ENCODE data around the gene BAIAP2L2.
"Not testable (repeated sequence)": the region's sequence is repeated elsewhere in the genome, so short reads cannot be mapped to it uniquely, and the experiment has no call there.

BAIAP2L2 gene

DNA sequence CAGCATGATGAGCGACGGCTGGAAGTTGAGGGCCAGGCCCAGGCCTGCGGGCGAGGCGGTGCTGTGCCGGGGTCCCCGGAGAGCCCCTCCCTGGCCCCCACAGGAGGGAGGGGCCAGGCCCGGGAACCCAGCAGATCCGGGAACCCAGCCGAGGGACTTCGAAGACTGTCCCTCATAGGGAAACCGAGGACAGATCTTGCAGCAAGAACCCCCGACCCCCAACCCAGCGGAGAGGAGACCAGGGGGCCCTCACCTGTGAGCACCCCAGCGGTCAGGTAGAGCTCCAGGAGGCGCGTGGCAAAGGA, 28.9 kb downstream of the BAIAP2L2 start:
- DNase-seq (ENCODE audit: low read depth) = no peak

DNA sequence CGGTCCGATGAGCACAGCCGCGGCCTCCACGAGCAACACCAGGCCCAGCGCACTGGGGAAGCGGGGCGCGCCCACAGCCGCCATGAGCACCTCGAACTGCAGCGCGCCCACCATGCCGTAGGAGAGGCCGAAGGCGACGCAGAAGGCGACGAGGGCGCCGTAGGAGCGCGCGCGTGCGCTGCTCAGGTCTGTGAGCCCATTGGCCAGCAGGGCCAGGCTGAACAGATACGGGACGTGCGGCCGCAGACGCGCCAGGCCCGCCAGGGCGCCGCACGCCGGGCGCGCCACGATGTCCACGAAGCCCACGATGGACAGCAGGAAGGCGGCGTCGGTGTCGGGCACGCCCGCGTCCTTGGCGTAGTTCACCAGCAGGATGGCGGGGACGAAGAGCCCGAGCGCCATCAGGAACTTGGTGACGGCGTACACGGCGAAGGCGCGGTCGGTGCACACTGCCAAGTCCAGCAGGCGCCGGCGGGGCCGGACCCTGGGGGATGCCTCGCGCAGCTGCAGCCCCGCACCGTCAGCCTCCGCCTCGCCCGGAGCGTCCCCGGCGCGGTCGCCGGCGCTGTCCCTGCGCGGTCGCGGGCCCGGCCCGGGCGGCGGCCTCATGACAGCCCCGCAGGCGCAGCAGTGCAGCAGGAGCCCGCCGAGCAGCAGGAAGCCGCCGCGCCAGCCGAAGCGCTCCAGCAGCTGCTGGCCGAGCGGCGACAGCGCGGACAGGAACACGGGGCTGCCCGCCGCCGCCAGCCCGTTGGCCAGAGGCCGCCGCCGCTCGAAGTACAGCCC, 29.4 kb downstream of the BAIAP2L2 start:
- no peak for DNase-seq (ENCODE audit: low read depth)

DNA sequence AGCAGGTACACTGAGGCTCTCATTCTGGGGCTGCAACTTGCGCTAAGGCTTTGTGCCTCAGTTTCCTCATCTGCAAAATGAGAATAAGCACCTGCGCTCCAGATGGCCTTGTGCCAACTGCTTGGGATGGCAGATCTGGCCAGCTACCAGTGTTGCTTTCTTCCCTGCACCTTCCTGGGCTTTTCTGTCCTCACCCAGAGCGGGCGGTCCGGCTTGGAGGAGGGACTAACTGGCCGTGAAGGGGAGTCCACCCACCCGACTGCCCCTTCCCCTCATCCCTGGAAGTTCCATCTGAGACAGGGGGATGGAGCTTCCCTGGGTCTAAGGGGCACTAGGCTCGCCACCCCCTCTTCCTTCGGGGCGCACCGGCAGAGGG, 30.0 kb downstream of the BAIAP2L2 start:
- no peak for DNase-seq (ENCODE audit: low read depth)

DNA sequence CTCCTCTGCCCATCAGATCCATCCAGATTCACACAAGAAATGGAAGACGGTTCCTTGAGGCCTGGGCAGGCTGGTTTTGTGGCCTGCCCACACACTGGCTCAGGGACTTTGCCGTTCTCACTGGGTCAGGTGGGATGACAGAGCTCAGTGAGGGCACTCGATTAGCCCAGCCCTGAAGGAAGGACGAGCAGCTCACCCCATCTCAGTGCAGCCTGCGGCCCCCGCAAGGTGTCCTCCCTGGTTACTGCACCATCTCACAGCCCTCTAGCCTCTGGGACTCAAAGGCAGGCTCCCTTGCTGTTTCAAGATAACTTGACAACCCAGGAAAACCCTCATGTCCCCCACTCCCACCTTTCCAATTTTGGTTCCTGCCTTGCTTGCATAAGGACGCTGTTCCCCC, 30.7 kb downstream of the BAIAP2L2 start:
- no peak for DNase-seq (ENCODE audit: low read depth)

DNA sequence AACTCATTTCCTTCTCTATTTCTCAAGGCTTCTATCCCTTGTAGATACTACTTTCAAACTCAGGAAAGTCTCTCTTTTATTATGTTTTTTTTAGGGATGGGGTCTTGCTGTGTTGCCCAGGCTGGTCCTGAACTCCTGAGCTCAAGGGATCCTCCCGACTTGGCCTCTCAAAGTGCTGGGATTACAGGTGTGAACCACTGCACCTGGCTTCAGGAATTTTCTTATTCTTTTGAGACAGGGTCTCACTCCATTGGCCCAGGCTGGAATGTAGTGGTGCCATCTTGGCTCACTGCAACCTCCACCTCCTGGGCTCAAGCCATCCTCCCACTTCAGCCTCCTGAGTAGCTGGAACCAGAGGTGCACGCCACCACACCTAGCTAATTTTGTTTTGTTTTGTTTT, 31.3 kb downstream of the BAIAP2L2 start:
- not testable (repeated sequence) for DNase-seq (ENCODE audit: low read depth)

DNA sequence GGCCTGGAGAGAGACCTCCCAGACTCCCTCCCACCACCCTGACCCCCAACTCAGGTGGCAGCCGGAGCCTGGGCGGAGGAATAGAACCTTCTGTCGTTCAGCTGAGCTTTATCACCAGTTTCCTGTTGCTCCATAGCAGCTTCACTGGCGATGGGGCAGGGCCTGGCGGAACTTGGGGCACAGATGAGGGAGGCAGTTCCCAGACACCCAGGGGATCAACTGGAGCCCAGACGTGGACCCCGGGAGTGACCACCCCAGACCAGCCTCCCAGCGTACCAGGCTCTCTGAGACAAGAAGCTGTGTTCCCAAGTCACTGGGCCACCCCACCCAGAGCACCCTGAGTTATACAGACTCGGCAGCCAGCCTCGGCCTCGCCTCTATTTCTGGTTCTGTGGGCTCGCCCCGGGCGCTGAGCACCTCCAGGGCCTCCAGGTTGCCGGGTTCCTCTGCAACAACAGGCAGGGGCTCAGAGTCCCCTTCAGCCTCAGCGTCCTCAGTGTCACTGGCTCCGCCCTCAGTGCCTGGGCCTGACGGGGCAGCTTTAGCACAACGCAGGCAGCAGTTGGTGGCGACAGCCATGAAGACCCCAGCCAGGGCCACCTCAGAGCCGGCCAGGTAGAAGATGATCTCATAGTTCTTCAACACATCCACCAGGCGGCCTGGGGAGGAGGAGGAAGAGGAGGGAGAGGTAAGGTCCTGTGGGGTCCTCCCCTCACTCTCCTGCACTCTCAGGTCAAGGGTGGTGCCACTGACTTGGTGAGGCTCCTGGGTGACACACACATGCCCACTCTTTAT, 32.2 kb downstream of the BAIAP2L2 start:
- no peak for DNase-seq (ENCODE audit: low read depth)

DNA sequence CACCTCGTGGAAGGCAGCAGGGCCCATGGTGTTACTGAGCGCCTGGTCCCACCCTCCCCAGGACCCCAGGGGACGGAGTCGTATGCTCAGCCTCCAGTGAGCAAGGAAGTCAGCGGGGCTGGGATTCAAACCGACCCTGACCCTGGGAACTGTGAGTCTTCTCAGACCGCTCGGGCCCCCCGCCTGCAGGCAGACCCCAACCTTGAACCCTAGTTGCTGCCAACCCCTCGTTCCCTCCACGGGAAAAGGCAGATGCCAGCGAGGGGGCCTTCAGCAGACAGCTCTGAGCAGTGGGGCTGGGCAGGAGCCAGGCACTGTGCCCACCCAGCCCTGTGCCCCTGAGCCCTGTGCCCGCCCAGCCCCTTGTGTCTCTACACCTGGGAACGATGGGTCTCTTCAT, 32.9 kb downstream of the BAIAP2L2 start:
- no peak for DNase-seq (ENCODE audit: low read depth)

DNA sequence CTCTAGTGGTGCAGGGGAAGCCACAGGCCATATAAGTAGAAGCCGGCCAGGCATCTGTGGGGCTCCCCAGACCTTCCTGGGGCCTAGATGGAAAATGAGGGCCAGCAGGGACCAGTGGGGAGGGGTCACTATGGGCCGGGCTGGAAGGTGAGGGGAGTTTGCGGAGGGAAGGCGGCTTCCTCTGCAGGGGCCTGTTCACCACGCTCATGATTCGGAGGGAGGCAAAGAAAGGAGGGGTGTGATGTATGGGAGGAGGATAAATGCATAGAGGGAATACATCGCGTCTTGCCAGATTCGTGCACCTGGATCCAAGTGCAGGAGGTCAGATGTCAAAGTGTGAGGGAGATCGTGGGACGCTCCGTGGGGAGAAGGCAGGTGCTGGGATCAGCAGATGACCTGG, 33.4 kb downstream of the BAIAP2L2 start:
- no peak for DNase-seq (ENCODE audit: low read depth)

DNA sequence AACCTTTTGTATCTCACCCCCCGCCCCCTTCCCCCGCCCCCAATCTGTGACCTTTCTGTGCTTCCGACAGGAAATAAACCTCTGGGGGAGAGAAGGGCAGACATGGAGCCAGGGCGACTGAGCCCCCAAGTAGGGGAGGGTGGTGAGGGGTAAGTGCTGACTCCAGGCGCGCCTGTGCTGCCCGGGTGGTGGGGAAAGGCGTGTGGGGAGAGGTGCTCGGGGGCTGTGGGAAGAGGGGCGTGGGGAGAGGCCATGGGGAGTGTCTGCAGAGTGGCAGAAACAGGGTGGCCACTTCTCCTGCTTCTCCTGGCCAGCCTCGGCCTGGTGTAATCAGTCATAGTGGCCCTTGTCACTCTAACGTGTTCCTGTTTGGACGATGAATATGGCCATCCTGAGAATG, 34.5 kb downstream of the BAIAP2L2 start:
- DNase-seq (ENCODE audit: low read depth) = no peak

DNA sequence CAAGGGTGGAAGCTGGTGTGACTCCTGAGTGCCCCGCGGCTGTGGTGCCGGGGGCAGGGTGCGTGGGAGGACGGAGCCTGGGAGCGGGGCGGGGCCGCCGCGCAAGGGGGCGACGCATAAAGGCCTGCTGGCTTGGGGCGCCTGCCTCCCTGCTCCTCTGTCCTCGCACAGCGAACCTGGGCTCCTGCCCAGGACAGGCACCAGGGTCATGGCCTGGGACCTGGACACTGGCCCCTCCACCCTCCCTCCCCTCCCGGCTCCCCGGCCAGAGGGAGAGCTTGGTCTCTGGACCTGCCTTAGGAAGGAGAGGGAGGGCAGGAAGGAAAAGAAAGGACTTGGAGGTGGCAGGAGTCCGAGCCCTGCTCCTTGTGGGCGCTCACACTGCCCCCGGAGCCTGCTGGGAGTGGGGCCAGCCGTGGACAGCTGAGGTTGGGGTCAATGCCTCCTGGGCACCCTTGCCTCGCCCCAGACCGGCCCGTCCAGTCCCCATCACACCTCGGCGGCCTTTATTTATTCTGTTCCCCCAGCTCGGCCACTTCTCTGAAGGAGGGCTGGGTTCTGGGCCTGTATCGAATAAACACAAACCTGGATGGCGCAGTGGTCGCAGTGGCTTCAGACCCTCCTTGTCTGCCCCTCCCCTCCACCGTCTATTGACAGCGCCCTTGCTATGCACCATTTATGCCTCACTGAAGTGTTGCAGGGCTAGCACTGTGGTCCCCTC, 35.2 kb downstream of the BAIAP2L2 start:
- DNase-seq (ENCODE audit: low read depth) = no peak

DNA sequence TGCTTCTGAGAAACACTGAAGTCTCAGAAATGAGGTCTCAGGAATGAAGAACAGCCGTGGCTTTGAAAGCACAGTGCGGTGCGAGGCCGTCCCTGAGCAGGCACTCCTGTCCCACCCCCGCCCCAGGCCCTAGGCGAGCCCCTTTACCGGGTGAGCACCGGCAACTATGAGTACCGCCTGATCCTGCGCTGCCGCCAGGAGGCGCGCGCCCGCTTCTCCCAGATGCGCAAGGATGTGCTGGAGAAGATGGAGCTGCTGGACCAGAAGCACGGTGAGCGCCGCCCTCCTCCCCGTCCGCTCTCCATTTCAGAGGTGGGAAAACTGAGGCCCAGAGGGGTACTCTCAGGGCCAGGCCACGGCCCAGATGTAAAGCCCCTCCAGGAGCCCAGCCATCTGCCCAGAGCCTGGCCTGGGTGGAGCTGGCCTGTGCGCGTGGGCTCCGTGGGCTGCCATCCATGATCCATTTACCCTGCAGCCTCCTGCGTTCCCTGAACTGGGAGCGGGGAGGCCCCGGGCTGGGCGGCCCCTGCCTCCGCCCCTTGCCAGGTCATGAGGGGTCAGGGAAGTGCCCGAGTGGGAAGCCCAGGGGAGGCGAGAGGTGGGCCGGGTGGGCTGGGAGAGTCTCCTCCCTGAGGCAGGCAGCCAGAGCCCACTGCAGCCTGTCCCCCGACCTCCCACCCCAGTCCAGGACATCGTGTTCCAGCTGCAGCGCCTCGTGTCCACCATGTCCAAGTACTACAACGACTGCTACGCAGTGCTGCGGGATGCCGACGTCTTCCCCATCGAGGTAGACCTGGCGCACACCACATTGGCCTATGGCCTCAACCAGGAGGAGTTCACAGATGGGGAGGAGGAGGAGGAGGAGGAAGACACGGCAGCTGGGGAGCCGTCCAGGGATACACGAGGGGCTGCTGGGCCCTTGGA, 36.0 kb downstream of the BAIAP2L2 start:
- no peak for DNase-seq (ENCODE audit: low read depth)

DNA sequence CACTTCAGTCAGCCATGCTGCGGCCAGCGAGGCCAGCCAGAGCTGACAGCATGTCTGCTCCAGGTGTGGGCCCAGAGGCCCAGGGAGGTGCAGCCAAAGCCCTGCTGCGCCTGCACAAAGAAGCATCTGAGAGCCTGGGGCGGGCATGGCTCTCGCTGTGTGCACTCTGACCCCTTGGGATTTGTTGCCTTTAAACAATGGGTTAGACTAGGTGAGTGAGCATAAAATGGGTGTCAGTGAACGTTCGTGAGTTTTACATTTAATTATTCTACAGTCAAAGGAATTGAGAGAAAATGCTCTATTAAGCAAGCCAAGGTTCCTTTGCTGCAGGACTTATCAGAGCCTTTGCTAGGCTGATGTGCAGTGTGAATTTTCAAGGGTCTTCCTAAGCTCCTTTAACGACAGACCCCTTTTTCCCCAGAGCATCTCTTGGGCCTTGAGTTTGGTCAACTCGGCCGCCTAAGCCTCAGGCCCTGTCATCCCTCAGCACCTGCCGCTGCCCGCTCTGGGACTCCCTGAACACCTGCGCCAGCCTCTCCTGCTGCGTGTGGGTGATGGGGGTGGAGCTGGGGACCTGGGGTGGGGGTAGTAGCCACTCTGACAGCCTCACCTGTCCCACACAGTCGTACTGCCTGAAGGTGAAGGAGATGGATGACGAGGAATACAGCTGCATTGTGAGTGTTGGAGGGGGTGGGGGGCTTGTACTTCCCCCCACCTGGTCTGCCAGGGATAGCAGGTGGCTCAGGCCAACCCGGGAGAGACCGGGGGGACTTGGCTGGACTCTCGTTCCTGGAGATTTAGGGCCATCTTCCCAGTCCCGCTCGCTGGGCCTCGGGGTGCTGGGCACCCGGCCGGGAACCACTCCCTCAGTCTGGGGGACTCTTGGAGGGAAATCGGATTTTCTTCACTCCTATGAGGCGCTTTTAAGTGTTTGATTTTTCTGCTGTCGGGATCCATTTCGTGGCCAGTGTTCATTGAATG, 37.0 kb downstream of the BAIAP2L2 start:
- no peak for DNase-seq (ENCODE audit: low read depth)

DNA sequence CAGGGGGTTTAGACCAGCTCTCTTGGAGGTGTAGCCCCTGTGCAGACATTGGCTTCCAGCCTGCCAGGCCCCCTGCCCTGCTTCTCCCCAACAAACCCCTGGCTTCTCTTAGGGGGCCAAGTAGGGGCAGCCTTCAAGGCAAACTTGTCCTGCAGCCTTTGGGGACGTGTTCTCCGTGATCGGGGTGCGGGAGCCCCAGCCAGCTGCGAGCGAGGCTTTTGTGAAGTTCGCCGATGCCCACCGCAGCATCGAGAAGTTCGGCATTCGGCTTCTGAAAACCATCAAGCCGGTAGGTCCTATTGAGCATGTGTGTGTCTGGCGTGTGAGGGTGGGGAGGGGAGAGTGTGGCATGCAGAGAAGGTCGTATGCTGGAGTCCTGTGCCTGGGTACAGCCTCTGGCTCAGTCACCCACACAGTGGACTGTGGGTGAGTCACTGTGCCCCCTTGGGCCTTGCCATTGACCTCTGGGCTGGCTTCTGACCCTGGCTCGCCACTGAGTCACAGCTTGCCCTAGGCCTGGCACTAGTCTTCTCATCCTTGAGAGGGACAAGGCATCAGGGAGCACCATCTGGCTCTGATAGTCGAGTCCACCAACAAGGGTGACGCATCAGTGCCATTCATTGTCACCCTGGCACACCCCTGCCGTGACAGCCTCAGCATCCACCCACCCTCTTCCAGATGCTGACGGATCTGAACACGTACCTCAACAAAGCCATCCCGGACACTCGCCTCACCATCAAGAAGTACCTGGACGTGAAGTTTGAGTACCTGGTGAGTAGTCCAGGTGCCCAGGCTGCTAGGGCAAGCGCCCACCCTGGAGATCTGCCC, 37.9 kb downstream of the BAIAP2L2 start:
- no peak for DNase-seq (ENCODE audit: low read depth)

DNA sequence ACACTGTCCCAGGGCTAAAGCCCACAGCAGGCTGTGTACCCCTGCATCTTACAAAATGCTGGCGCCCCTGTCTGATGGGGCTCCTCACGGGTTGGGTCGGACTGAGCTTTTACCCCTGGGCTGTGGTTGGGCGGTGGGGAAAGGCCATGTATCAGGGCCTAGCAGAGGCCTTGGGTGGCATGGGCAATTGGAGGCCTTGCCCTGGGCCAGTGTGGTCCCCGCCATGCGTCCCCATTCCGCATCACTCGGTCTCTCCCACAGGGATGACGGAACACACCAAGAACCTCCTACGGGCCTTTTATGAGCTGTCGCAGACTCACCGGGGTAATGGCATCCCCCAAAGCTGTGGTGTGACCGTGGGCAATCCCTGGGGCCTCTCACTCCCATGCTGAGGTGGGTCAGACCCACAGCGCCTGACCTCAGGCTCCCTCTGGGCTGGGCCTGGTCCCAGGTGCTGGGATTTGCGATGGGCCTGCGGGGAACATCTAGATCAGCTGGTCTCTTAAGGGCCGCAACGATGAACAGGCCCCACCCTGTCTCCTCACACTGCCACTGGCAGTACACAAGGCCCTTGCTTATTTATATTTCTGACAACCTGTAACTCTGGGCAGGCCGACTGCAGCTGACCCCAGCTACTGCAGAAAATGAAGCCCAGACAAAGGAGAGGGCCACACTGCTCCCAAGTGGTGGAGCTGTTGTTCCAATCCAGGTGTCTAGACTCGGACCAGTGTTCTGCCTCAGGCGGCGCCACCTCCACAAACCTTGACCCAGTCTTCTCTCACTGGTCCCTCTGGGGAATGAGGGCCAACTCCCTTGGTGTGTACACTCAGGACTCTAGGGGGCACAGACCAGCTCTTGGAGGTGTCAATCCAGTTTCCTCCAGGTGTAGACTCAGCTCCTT, 38.8 kb downstream of the BAIAP2L2 start:
- no peak for DNase-seq (ENCODE audit: low read depth)

DNA sequence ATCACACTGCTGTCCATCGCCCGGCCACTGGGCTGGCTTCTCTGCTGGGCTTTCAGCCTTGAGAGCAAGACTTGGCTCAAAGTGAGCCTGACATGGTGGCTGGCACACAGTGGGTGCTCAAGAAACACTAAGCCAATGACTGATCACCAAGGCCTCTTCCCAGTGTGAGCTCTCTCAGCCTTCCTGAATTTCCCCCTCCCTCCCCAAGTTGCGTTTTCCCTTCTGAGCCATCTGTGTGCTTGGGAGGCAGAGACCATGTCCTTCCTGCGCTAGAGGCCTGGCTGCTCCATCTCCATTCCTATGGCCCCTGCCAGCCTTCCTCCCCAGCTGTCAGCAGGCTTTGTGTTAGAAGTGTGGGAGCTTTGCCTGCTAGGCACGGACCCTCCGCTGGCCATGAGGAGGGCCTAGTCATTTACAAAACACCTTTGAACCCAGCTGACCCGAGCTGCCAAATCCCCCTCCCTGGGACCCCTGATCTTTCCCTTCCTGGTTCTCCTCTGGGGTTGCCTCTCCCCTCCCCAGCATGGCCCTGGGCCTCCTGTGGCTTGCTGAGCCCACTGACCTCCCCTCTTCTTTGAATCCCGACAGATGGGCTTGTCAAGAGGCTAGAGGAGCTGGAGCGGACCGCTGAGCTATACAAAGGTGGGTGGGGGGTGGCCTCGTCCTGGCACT, 40.1 kb downstream of the BAIAP2L2 start:
- DNase-seq (ENCODE audit: low read depth) = no peak

DNA sequence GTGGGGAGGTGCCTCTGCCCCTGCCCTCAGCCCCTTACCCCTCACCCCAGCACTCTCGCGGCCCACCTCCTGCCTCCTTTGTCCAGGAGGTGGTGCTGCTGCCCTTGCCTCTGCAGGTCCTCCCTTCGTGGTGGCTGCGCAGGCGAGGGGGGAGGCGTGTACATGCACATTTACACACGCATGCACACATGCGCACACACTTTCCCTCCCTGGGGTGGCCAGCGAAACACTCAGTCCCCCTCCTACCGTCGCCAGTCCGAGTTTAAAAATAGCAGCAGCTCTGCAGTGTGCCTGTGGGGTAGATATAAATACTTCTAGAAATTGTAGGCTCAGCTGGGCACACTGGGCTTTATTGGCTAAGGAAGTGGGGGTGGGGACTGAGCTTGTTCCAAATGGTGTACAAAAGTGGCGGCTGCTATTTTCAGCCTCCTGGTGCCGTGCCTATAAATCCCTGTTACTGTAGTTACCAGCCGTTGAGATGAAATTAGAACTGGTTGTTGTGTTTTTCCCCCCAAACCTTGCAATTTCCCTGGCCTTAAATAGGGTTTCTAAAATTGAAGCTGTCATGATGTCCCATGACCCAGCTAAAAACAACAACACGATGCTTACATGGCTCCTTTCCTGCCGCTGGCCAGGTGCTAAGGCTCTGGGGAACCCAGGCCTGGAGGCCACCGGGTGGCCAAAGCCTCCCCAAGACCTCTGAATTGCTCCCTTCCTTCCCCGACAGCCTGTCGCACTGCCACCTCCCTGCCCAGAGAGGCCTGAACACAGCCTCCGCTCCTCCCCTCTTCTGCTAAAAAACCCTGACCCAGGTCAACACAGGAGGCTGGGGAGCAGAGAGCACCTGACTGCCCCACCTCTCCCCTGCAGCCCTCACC, 40.9 kb downstream of the BAIAP2L2 start:
- DNase-seq (ENCODE audit: low read depth) = peak; percentile 24

Measured in fibroblast of gingiva (primary cell).